GM21723 (cell line): Measurements from ENCODE around the gene VSIG10L.

Experiments used
- ATAC-seq: cut with Tn5 transposase; IDR thresholded peaks from one replicate; pipeline ENCODE4 v1.9.1; 2021; ENCODE audit warnings: mild to moderate bottlenecking, moderate library complexity; ENCODE audit not compliant: unreplicated experiment

VSIG10L gene

DNA sequence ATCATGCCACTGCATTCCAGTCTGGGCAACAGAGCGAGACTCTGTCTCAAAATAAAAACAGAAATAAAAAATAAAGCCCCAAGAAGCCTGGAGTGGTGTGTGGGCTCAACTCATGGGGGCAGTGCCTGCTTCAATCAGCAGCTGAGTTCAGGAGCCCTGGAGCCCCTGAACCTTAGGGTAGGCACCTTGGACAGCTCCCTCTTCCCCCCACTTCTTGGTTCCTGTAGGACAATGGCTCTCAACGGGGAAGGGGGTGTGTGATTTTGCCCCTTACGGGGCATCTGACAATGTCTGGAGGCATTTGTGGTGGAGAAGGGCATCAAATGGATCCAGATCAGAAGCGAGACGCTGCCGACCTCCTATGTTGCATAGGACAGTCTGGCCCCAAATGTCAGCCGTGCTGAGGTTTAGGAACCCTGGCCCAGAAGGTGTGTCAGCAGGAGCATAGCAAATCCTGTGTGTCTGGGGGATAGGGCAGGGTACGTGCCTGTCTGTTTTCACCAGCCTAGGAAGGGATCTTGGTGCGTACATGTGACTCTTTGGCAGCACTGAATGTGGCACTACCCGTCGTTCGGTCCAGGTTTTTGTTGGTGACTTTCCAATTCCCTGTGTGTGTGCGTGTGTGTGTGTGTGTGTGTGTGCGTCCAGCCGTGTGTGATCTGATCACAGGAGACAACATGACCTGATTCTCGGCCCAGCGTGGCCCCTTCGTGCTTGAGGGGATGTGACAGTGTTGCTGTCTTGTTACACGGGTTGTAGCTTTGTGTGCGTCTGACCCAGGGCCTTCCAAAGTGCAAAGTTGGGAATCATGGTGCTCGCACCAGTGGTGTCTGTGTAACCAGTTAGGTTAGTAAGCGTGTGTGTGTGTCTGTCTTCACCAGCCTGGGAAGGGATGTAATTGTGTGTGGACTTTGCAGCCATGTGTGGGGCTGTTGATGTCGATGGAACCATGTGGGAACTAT is 23.0 kb downstream of the VSIG10L start:
- ATAC-seq: no peak

DNA sequence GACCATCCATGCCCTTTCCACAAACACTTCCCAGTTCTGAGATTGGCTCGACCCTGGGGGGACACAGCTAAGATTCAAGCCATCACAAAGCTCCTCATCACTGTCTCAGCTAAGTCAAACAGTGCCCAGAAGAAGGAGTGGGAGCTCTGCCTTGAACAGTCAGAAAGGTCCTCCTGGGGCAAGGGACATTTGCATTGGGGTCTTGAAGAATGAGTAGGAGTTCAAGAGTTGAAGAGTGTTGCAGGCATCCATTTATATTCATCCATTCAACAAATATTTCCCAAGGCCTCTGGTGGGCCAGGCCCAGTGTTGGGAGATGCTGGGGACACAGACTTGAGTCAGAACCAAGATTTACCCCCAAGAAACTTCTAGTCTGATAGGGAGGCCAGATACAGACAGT is 24.0 kb downstream of the VSIG10L start:
- no peak for ATAC-seq

DNA sequence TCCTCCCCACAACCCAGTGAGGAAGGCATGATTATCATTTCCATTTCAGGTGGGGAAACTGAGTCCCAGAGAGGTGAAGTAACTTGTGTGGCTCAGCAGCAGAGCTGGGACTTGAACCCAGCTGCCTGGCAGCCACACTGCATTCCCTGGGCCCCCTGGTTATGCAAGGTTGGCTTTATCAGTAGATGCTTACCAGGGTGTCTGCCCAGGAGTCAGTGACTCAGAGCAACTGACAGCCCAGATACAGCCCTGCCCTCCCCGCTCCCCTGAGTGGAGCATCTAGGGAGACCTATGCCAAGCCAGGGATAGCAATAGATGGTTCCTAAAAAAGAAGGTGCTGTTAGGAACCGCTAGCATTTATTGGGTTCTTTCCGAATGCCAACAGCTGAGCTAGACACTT is 24.6 kb downstream of the VSIG10L start:
- no peak for ATAC-seq

DNA sequence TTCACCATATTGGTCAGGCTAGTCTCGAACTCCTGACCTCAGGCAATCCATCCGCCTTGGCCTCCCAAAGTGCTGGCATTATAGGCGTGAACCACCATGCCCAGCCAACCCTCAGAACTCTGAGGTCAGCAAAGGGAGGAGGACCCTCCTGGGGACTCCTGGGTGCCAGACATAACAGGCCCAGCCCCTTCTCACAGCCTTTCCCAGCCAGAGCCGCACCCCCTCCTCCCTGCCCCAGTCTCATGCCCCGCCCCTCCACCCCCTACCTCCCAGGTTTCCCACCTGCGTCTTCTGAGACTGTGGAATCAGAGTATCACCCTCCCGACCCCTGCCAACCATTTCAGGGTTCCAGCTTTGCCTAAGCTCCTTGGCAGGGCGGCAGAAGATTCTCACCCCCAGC is 25.3 kb downstream of the VSIG10L start:
- ATAC-seq: no peak

DNA sequence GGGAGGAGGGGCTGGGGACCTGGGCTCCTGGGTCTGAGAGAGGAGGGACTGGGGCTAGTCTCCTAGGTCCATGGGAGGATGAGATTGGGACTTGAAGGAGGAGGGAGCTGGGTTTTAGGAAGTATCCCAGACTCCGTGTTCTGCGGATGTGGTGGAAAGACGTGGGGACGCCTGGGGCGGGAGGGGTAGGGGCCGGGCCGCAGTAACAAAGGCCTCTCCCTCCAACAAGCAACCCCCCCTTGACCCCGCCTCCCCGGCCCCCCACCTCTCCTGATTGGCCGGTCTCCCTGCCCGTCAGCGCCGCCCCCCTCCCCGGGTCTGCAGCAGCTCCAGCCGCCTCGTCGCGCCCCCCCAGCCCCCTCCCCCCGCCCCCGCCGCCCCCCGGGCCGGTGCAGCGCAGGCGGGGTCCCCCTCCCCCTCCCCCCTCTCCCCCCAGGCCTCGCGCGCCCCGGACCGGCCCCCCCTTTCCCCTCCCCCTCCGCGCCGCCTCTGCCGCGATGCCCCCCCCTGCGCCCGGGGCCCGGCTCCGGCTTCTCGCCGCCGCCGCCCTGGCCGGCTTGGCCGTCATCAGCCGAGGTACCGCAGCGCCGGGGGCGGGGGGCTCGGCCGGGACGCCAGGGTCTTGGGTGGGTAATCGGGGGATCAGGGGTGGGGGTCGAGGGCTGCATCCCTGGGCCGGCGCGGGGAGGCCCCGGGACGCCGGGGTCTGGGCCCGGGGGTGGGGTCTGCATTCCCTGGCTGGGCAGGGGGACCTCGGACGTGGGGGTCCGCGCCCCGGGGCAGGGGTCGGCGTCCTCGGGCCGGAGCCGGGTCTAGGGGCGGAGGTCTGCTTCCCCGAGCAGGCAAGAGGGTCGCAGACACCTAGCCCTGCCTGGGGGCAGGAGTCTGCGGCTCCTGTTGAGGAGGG is 30.3 kb downstream of the VSIG10L start, which contains the start of gene IGLON5:
TSS of gene IGLON5 (plus strand) at position 294 of the 907 bp plus-strand sequence. CDS start at position 498, 204 bp downstream.
- no peak for ATAC-seq

DNA sequence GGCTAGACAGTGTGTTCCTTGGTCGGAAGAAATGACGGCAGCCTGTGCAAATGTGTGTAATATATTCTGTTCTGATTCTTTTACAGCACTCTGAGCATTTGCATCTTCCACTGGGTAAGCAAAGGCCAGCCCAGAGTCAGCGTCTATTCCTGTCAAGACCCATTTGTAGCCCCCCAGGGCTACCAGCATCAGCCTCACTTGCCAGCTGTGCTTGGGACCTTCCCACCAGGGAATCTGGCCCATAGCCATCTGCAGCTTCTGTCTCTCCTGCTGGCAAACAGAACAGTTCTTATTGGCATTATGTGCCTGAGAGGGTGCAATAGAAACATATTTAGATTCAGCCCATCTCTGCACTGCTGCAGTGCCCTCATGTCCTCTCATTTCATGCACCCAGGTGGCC is 36.5 kb downstream of the VSIG10L start:
- no peak for ATAC-seq

DNA sequence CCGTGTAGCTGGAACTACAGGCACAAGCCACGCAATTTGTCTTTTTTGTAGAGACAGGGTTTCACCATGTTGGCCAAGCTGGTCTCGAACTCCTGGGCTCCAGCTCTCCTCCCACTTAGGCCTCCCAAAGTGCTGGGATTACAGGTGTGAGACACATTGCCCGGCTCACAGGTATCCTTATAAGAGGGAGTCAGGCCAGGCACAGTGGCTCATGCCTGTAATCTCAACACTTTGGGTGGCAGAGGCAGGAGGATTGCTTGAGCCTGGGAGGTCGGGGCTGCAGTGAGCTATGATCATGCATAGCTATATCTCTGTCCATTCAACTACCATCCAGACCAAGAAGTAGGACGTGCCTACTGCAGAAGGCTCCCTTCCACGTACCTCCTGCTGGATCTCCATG is 40.7 kb downstream of the VSIG10L start:
- ATAC-seq: no peak

DNA sequence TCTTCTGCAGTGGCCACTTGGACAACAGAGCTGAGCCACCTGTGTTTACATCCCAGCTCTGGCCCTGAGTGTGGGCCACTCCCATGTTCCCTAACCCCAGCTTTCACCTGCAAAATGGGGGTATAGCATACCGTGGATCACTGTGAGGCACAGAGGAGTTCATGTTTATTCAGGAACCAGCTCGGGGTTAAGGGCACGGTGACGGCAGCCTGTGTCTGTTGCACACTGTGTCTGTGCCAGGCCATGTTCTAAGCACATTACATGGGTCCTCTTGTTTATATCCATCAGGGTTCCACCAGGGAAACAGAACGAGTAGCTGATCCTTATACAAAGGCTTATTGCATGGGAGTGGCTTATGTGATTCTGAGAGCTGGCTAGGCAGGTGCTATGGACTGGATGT is 44.5 kb downstream of the VSIG10L start:
- no peak for ATAC-seq

DNA sequence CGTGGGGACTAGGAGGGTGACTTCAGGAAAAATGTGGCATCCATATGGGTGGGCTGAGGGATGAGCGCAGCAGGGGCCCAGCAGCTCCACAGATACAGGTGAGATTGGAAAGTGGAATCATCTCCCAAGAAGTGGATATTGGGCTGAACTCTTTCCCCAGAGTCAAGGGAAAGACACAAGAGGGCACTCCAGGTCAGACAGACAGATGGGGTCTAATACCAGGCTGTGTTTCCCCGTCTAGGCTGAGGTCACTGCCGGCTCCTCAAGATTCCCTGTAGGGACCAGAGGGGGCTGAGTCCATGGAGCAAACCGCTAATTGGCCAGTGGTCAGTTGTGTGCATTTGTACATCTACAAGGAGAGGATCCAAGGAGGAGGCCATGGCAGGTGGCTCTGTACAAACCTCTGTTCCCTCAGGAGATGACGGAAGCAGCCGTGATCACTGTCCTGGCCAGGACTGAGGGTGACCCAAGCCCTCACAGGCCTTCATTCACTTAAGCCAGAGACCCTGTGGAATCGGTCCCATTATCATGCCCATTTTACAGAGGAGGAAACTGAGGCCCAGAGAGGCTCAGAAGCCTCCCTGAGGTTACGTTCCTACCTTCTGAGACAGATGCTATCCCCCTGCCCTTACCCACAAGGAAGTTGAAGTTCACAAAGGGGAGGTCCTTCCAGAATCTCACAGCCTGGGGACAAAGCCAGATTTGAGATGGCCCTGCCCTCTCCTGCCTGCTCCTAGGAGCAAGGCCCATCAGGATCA is 45.4 kb downstream of the VSIG10L start:
- ATAC-seq: no peak

DNA sequence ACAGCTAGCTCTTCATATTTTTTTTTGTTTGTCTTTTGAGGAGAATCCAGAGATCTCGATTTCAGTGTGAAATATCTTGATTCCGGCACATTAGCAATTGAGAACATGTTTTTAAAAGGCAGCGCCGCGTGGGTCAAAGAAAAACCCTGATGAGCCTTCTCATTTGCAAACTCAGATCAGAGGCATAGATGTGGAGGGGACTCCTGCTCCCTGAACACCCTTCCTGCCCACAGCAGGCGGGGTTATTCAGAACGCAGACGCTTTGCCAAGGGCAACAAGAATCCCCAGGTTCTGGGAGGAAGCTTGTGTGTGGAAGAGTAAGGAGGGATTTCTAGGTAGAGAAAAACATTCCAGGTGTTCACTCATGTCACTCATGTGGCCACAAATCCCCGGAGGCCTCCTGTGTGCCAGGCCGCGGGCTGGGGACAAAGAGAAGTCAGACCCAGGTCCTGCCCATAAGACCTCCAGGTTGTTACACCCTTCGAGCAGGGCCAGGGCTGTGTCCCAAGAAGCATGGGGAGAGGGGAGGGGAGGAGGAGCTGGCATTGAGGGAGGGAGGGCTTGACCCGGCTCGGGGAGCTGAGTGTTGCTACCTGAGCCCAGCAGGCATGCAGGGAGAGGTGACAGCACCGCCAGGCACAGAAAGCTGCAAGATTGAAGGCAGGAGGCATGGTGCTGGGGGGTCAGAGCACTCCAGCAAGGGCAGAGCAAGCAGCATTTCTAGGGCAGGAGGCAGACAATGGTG is 46.4 kb downstream of the VSIG10L start:
- no peak for ATAC-seq

DNA sequence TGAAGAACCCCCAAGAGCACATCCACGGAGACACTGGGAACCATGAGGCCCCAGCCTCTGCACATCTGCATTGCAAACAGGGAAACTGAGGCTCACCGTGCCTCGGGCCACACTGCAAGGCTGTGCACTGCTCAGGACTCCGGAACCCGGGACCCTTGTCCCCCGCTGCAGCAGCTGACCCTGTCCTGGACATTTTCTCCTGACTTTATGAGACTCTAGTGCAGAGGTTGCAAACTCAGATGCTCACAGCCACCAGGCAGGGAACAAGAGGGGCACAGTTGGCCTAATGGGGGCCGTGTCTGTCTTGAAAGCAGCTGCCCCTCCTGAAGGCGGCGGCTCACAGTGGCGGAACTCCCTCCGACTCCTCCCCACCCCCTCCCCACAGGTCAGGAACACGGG is 47.0 kb downstream of the VSIG10L start:
- ATAC-seq: no peak

DNA sequence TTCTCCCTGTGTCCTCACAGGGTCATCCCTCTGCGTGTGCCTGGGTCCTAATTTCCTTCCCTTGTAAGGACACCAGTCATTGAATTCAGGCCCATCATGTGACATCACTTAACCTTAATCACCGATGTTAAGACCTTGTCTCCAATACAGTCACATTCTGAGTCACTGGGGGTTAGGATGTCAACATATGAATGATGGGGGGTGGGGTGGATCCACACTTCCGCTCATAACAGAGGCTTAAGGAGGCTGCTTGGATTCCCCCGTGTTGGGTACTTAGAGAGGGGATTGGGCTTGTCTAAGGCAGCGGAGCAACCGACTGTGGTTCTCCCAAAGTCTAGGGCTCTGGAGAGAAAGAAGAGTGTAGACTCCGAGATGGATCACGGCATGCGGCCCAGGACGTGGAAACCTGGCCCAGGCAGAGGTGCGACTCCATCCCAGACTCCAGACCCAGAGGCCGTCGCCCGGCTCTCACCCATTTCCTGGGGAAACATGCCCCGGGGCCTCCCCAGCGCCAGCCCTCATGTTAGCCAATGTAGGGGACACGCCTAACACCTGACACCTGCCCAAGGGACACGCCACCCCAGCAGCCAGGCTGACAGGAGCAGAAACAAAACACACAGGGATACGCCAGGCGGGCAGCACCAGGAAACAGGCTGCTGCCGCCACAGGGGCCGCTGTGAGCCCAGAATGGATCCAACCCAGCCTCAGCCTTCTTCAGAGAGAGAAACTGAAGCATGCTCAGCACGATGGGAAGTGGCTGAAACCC is 47.5 kb downstream of the VSIG10L start:
- no peak for ATAC-seq

DNA sequence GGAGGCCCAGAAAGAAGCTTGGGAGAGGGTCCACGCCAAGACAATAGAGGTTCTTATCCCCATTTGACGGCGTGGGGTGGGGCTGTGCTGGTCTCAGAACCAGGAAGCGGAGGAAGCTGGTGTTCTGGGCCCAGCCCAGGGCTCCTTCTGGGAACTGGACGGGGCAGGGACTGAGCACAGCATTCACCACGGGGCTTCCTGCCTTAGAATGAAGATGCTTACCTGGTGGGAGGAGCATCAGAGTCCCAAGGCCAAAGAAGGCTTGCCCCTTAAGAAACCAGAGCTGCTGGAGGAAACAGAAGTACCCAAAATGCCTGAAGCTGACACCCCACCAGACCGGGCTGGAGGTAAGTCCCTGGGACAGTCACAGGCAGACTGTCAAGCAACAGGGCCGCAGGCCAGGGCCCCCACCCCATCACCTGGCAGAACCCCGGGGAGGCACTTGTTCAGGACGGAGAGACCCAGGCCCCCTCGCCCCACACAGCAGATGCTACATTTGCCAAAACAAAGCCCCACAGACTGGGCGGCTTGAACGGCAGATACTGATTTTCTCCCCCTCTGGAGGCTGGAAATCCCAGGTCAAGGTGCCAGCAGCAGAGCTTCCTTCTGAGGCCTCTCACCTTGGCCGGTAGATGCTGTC is 48.2 kb downstream of the VSIG10L start:
- ATAC-seq: no peak

DNA sequence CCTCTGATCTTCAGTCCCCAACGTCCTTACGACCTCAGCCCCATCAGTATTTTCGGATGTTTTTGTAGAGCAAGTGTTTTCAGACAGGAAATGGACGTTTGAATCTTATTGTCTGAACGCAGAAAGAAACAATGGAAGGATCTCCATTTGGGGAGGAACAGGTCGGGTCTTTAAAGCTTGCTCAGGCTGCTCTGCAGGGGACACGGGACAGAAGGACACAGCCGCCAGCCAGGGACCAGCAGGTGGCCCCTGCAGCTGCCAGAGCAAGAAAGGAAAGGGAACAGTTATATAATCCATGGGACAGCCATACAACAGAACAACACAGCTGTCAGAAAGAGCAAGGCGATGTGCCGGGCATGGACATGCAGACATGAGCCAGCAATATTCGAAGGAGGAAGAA is 49.0 kb downstream of the VSIG10L start:
- no peak for ATAC-seq

DNA sequence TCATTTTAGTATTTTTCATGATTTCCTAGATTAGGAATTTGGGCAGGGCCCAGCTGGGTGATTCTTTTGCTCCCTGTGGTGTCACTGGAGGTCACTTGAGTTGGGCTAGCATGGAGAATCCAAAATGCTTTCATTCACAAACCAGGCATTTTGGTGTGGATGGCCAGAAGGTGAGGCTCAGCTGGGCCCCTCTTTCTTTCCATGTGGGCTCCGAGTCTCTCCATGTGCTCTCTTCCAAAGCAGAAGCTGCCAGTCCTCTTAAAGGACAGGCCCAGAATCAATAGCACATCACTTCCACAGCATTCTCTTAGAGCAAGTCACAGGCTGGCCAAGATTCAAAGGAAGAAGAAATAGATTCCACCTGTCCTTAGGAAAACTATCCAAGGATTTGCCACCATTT is 52.3 kb downstream of the VSIG10L start:
- ATAC-seq: no peak

DNA sequence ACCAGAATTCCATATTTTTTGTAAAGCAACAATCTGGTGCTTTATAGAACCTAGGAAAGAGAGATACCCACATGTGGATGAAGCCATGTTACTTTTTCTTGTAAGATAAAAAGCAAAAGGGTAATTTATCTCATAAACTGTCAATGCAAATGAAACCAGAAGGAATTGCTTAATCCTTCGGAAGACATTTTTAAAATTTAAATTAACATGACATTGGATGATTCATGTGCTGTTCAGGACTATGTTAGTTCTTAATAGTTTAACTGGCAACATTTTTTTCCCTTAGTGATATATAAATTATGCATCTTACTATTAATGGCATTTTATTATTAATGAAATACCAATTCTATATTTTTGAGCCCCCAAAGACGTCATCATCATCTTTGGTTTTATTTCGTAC is 56.3 kb downstream of the VSIG10L start:
- ATAC-seq: no peak

DNA sequence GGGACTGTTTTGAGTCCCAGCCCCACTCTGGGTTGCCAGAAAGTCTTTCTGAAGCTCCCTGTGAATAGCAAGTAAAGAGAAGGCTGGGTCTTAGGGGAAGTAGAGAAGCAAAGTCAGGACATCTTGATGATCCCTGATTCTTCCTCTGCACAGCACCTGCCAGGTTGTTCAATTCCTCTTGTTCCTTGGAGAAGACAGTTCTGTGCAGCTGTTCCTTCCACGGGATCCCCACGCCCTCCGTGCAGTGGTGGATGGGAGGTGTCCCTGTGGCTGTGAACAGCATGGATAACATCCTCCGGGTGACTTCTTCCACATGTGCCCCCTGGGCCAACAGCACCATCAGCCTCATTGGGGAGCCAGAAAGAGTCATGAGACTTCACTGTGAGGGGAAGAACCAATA is 59.6 kb downstream of the VSIG10L start:
- ATAC-seq: no peak
